ENCODE data around the gene CD99.

Gene CD99

DNA sequence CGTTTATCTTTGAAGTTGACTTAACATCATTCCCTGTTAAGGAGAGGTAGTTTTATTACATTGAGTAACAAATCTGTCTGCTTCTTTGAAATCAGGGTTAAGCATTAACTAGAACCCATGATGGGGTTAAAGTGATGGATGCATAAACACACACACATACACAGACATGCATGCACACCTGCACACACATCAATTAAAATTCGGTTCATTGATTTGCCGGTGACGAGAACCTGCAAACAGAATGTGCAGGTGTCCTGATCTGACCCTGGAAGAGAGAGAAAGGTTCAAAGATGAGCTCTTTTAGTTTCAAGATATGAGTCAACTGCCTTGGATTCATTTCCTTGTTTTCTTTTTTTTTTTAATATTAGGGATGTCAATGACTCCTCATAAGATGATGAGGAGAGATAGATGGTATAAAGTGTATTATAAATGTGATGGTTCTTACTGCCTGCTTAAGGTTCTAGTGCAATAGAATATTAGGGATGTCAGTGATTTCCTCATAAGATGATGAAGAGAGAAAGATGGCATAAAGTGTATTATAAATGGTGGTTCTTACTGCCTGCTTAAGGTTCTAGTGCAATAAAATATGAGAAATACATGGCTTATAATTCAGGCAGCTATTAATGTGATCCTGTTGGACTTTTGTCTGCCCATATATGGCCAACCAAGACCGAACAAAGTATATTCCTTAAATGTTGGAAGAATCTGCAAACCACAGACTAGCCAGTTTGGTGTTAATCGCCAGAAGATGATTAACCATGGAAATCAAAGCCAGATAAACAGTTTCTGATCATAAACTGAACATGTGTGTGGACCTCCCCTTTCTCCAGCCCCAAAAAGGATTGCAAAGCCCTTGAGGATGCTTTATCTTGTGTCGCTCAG is 14.1 kb upstream of the CD99 start:
- Histone ChIP-seq H3K79me2 (ENCODE audit: insufficient read depth, low read length) (no peaks in the 10 kb centered on the region), H3K27me3 (ENCODE audit: insufficient read depth, low read length, poor library complexity, severe bottlenecking) (no peaks in the 10 kb centered on the region), H3K36me3 (ENCODE audit: insufficient read depth, low read length) (no peaks in the 10 kb centered on the region), H3K4me1 (ENCODE audit: insufficient read depth, low read length, poor library complexity, severe bottlenecking) (no peaks in the 10 kb centered on the region), H3K9me3 (ENCODE audit: insufficient read depth, low read depth, low read length) (no peaks in the 10 kb centered on the region), H4K20me1 (ENCODE audit: insufficient read depth, low read length, poor library complexity, severe bottlenecking) (no peaks in the 10 kb centered on the region), H3K4me2 (ENCODE audit: low read depth, low read length, poor library complexity, severe bottlenecking) (no peak overlapping the region), H3F3A (ENCODE audit: low read depth) (no peaks in the 10 kb centered on the region), H2AFZ (ENCODE audit: low read length) (no peak overlapping the region), H3K9me2 (replicated peaks; ENCODE audit: low read depth, low read length) (no peaks in the 10 kb centered on the region), H3K9ac (ENCODE audit: low read depth, low read length, poor library complexity, severe bottlenecking) (no peak overlapping the region), H3K4me3 (ENCODE audit: low read length, poor library complexity, severe bottlenecking) (no peak overlapping the region)
- no peak for TF ChIP-seq EZH2phosphoT487 (IDR thresholded peaks at IDR 0.05; ENCODE audit: borderline replicate concordance)
- TF ChIP-seq, protein P1, sequence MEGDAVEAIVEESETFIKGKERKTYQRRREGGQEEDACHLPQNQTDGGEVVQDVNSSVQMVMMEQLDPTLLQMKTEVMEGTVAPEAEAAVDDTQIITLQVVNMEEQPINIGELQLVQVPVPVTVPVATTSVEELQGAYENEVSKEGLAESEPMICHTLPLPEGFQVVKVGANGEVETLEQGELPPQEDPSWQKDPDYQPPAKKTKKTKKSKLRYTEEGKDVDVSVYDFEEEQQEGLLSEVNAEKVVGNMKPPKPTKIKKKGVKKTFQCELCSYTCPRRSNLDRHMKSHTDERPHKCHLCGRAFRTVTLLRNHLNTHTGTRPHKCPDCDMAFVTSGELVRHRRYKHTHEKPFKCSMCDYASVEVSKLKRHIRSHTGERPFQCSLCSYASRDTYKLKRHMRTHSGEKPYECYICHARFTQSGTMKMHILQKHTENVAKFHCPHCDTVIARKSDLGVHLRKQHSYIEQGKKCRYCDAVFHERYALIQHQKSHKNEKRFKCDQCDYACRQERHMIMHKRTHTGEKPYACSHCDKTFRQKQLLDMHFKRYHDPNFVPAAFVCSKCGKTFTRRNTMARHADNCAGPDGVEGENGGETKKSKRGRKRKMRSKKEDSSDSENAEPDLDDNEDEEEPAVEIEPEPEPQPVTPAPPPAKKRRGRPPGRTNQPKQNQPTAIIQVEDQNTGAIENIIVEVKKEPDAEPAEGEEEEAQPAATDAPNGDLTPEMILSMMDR (conservative IDR thresholded peaks at IDR 0.05; ENCODE audit: low read length): no peak

DNA sequence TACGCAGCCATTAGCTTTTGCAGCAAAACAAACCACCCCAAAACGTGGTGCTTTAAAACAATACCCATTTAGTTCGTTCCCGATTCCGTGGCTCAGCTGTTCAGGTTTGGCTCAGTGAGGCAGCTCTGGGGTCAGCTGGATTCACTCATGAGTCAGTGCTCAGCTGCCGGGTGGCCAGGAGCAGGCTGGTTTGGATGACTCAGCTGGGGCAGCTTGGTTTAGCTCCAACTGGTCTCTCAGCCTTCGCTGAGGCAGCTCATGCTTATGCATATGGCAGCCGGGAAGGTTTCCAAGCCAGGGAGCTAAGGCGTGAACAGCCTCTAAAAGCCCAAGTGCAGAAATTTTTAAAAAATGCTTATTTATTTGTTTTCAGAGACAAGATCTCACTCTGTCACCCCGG is 13.3 kb upstream of the CD99 start:
- Histone ChIP-seq H4K20me1 (ENCODE audit: insufficient read depth, low read length, poor library complexity, severe bottlenecking) (no peaks in the 10 kb centered on the region), H3K27me3 (ENCODE audit: insufficient read depth, low read length, poor library complexity, severe bottlenecking) (no peaks in the 10 kb centered on the region), H3K36me3 (ENCODE audit: insufficient read depth, low read length) (no peaks in the 10 kb centered on the region), H3K9ac (ENCODE audit: low read depth, low read length, poor library complexity, severe bottlenecking) (no peak overlapping the region), H2AFZ (ENCODE audit: low read length) (no peak overlapping the region), H3K4me2 (ENCODE audit: low read depth, low read length, poor library complexity, severe bottlenecking) (no peak overlapping the region), H3K4me1 (ENCODE audit: insufficient read depth, low read length, poor library complexity, severe bottlenecking) (no peaks in the 10 kb centered on the region), H3K9me2 (replicated peaks; ENCODE audit: low read depth, low read length) (no peaks in the 10 kb centered on the region), H3K9me3 (ENCODE audit: insufficient read depth, low read depth, low read length) (no peaks in the 10 kb centered on the region), H3K4me3 (ENCODE audit: low read length, poor library complexity, severe bottlenecking) (no peak overlapping the region), H3F3A (ENCODE audit: low read depth) (no peaks in the 10 kb centered on the region), H3K79me2 (ENCODE audit: insufficient read depth, low read length) (no peaks in the 10 kb centered on the region)
- no peak for TF ChIP-seq EZH2phosphoT487 (IDR thresholded peaks at IDR 0.05; ENCODE audit: borderline replicate concordance)
- TF ChIP-seq, protein P1 (conservative IDR thresholded peaks at IDR 0.05; ENCODE audit: low read length): no peak

DNA sequence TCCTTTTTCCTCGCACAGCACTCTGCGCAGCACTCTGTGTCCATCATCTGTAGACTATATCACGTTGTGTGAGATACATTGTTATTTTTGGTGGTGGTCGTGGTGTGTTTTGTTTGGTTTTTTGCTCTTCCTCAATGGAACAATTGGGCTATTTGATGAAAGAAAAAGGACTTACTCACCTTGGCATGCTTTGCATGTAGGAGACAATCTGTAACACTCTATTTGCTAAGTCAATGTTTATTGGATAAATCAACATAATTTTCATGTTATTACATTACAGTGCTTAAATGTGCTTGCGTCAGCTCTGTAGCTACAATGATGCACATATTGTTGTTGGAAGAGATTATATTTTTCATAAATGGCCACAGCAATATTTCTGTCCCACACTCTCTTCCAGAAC is 12.5 kb upstream of the CD99 start:
- no peaks in the 10 kb centered on the region for H3K4me1 ChIP-seq (ENCODE audit: insufficient read depth, low read length, poor library complexity, severe bottlenecking)

More for the DNA sequence above, 12.5 kb upstream of the CD99 start:
- no peaks in the 10 kb centered on the region for H3K9me2 ChIP-seq (replicated peaks; ENCODE audit: low read depth, low read length)
- H4K20me1 ChIP-seq (ENCODE audit: insufficient read depth, low read length, poor library complexity, severe bottlenecking): no peaks in the 10 kb centered on the region
- H3K4me2 ChIP-seq (ENCODE audit: low read depth, low read length, poor library complexity, severe bottlenecking): no peak overlapping the region
- H3K4me3 ChIP-seq (ENCODE audit: low read length, poor library complexity, severe bottlenecking): no peak overlapping the region
- H3K27me3 ChIP-seq (ENCODE audit: insufficient read depth, low read length, poor library complexity, severe bottlenecking): no peaks in the 10 kb centered on the region
- TF ChIP-seq, protein P1 (conservative IDR thresholded peaks at IDR 0.05; ENCODE audit: low read length): no peak
- no peak for TF ChIP-seq EZH2phosphoT487 (IDR thresholded peaks at IDR 0.05; ENCODE audit: borderline replicate concordance)
- H3K36me3 ChIP-seq (ENCODE audit: insufficient read depth, low read length): no peaks in the 10 kb centered on the region
- no peak overlapping the region for H3K9ac ChIP-seq (ENCODE audit: low read depth, low read length, poor library complexity, severe bottlenecking)
- no peak overlapping the region for H2AFZ ChIP-seq (ENCODE audit: low read length)
- no peaks in the 10 kb centered on the region for H3K9me3 ChIP-seq (ENCODE audit: insufficient read depth, low read depth, low read length)
- no peaks in the 10 kb centered on the region for H3K79me2 ChIP-seq (ENCODE audit: insufficient read depth, low read length)
- no peaks in the 10 kb centered on the region for H3F3A ChIP-seq (ENCODE audit: low read depth)
